Measurements from ENCODE around the gene ZBTB7C.

Gene ZBTB7C

GRCh38 chr18:48049757-48050156, 359.4 kb downstream of the ZBTB7C start:
- TF ChIP-seq CTCF (IDR thresholded peaks at IDR 0.05) = no peak
- Histone ChIP-seq H3K27me3 (ENCODE audit: control insufficient read depth, insufficient read depth, low read length) (no peaks in the 10 kb centered on the region), H3K36me3 (ENCODE audit: control insufficient read depth, insufficient read depth, low read length) (no peaks in the 10 kb centered on the region), H3K4me1 (peaks cover 5% of the 10 kb centered on the region), H3K9ac (no peak overlapping the region), H3K27ac (no peak overlapping the region), H3K4me2 (ENCODE audit: low read length) (no peak overlapping the region), H3K79me2 (no peaks in the 10 kb centered on the region), H2AFZ (no peak overlapping the region), H3K4me3 (ENCODE audit: low read depth, low read length) (no peak overlapping the region), H3K9me3 (ENCODE audit: control insufficient read depth, low read length) (no peaks in the 10 kb centered on the region)

DNA sequence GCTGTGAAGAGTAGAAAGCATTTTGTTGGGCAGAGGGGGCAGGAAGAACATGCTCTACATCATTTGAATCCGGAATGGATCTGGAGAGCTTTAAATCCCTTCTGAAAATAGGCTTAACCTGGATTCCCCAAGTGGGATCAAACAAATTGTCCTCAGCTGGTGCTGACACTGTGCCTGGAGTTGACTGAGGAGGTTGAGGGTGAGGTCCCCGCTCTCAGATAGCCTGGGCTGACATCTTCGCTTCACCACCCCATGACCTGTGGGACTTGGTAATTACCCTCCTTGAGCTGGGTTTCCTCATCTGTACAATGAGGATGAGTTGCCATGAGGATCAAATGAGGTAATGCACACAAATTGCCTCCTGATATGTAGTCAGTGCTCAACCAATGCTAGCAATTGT, 360.9 kb downstream of the ZBTB7C start:
- TF ChIP-seq CTCF (IDR thresholded peaks at IDR 0.05) = no peak
- Histone ChIP-seq H3K79me2 (no peaks in the 10 kb centered on the region), H3K4me2 (ENCODE audit: low read length) (no peak overlapping the region), H3K9me3 (ENCODE audit: control insufficient read depth, low read length) (no peaks in the 10 kb centered on the region), H2AFZ (no peak overlapping the region), H3K4me1 (no peaks in the 10 kb centered on the region), H3K27me3 (ENCODE audit: control insufficient read depth, insufficient read depth, low read length) (no peaks in the 10 kb centered on the region), H3K9ac (no peak overlapping the region), H3K4me3 (ENCODE audit: low read depth, low read length) (no peak overlapping the region), H3K27ac (no peak overlapping the region), H3K36me3 (ENCODE audit: control insufficient read depth, insufficient read depth, low read length) (no peaks in the 10 kb centered on the region)

DNA sequence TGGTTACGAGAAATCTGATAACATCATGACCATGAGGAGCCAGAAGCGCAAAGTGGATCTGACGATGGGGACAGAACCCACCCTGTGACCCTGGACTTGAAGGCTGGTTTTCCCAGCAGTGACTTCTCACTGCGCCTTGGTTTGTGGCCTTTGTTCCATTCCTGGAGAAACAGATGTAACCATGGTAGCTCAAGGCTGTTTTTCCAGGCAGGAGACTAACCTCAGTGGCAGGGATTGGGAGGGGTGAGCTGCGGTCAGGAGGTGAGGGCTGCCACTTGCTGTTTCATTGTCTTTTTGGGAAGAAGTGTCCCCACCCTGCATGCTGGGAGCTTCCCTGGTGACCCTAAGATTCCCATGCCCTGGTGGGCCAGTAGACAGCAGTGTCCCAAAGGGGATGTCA, 362.3 kb downstream of the ZBTB7C start:
- Histone ChIP-seq H3K4me3 (ENCODE audit: low read depth, low read length) (no peak overlapping the region), H3K27ac (no peak overlapping the region), H3K36me3 (ENCODE audit: control insufficient read depth, insufficient read depth, low read length) (no peaks in the 10 kb centered on the region), H3K4me2 (ENCODE audit: low read length) (no peak overlapping the region), H3K79me2 (no peaks in the 10 kb centered on the region), H3K27me3 (ENCODE audit: control insufficient read depth, insufficient read depth, low read length) (no peaks in the 10 kb centered on the region), H3K9me3 (ENCODE audit: control insufficient read depth, low read length) (no peaks in the 10 kb centered on the region), H3K4me1 (no peaks in the 10 kb centered on the region), H2AFZ (no peak overlapping the region), H3K9ac (no peak overlapping the region)
- TF ChIP-seq CTCF (IDR thresholded peaks at IDR 0.05) = no peak

GRCh38 chr18:48045744-48046143, 363.4 kb downstream of the ZBTB7C start:
- no peak overlapping the region for H2AFZ ChIP-seq
- H3K27me3 ChIP-seq (ENCODE audit: control insufficient read depth, insufficient read depth, low read length) = no peaks in the 10 kb centered on the region
- H3K9ac ChIP-seq = no peak overlapping the region
- no peaks in the 10 kb centered on the region for H3K36me3 ChIP-seq (ENCODE audit: control insufficient read depth, insufficient read depth, low read length)
- no peak overlapping the region for H3K4me3 ChIP-seq (ENCODE audit: low read depth, low read length)
- no peak overlapping the region for H3K27ac ChIP-seq
- no peaks in the 10 kb centered on the region for H3K4me1 ChIP-seq
- H3K4me2 ChIP-seq (ENCODE audit: low read length) = no peak overlapping the region
- H3K9me3 ChIP-seq (ENCODE audit: control insufficient read depth, low read length) = no peaks in the 10 kb centered on the region
- no peak for TF ChIP-seq CTCF (IDR thresholded peaks at IDR 0.05)
- H3K79me2 ChIP-seq = no peaks in the 10 kb centered on the region

- no peaks in the 10 kb centered on the region for H3K27me3 ChIP-seq (ENCODE audit: control insufficient read depth, insufficient read depth, low read length)
- no peaks in the 10 kb centered on the region for H3K4me1 ChIP-seq
- no peak overlapping the region for H3K27ac ChIP-seq
- no peak overlapping the region for H3K4me3 ChIP-seq (ENCODE audit: low read depth, low read length)
- no peak for TF ChIP-seq CTCF (IDR thresholded peaks at IDR 0.05)
- H3K9me3 ChIP-seq (ENCODE audit: control insufficient read depth, low read length) = no peaks in the 10 kb centered on the region
- H3K9ac ChIP-seq = no peak overlapping the region
- no peak overlapping the region for H3K4me2 ChIP-seq (ENCODE audit: low read length)
- no peaks in the 10 kb centered on the region for H3K36me3 ChIP-seq (ENCODE audit: control insufficient read depth, insufficient read depth, low read length)
- H3K79me2 ChIP-seq = no peaks in the 10 kb centered on the region
- no peak overlapping the region for H2AFZ ChIP-seq
Observed at GRCh38 chr18:48044944-48045343, 364.2 kb downstream of the ZBTB7C start.
